GM18951 (cell line): Measurements from ENCODE around the gene CDH4.

ENCODE experiments used
- POLR2A ChIP-seq: IDR thresholded peaks from 4 replicates; pipeline ENCODE4 v1.6.1; 2011; ENCODE audit warnings: mild to moderate bottlenecking; ENCODE audit not compliant: insufficient read length, insufficient read depth; ENCODE audit errors: extremely low read depth
- in situ Hi-C: fragments of 300-500 bp; cut with MboI; formaldehyde crosslinking; loops from one replicate; pipeline ENCODE4 v1.12.0; 2022; ENCODE audit warnings: low sequenced_read_pairs, mixed read lengths, inconsistent platforms; ENCODE audit not compliant: unreplicated experiment

Gene CDH4

GRCh38 chr20:61817575-61817974 lies 565.5 kb downstream of the CDH4 start:
- no peak for TF ChIP-seq POLR2A
- in situ Hi-C loops: no loop called here

GRCh38 chr20:61818746-61819573 lies 566.9 kb downstream of the CDH4 start:
- in situ Hi-C loops: no loop called here
- no peak for TF ChIP-seq POLR2A

GRCh38 chr20:61819574-61819846 lies 567.4 kb downstream of the CDH4 start:
- TF ChIP-seq POLR2A: no peak
- in situ Hi-C loops: no loop called here

GRCh38 chr20:61819921-61820825 lies 568.1 kb downstream of the CDH4 start:
- no peak for TF ChIP-seq POLR2A
- in situ Hi-C loops: no loop called here

- in situ Hi-C loops: no loop called here
- TF ChIP-seq POLR2A: no peak
Measured at GRCh38 chr20:61821735-61822134, 569.7 kb downstream of the CDH4 start.

- no peak for TF ChIP-seq POLR2A
- in situ Hi-C loops: no loop called here
Measured at GRCh38 chr20:61822396-61822795, 570.3 kb downstream of the CDH4 start.

GRCh38 chr20:61823242-61823641 lies 571.2 kb downstream of the CDH4 start:
- in situ Hi-C loops: no loop called here
- TF ChIP-seq POLR2A: no peak

- in situ Hi-C loops: no loop called here
- TF ChIP-seq POLR2A: no peak
Measured at GRCh38 chr20:61828891-61829290, 576.8 kb downstream of the CDH4 start.

GRCh38 chr20:61829526-61829925 lies 577.5 kb downstream of the CDH4 start:
- TF ChIP-seq POLR2A: no peak

GRCh38 chr20:61830241-61830930 lies 578.3 kb downstream of the CDH4 start:
- in situ Hi-C loops: no loop called here
- TF ChIP-seq POLR2A: no peak

More at GRCh38 chr20:61829526-61829925, 577.5 kb downstream of the CDH4 start:
- in situ Hi-C loops: no loop called here

GRCh38 chr20:61830991-61831390 lies 578.9 kb downstream of the CDH4 start:
- in situ Hi-C loops: no loop called here
- TF ChIP-seq POLR2A: no peak

- no peak for TF ChIP-seq POLR2A
- in situ Hi-C loops: no loop called here
Measured at GRCh38 chr20:61832181-61832580, 580.1 kb downstream of the CDH4 start.

GRCh38 chr20:61833807-61834610 lies 581.9 kb downstream of the CDH4 start:
- in situ Hi-C loops: no loop called here
- TF ChIP-seq POLR2A: no peak

GRCh38 chr20:61835301-61835700 lies 583.2 kb downstream of the CDH4 start:
- in situ Hi-C loops: no loop called here
- no peak for TF ChIP-seq POLR2A
